GM03348 (cell line): ENCODE results near the gene LEMD2.

Experiments used
- DNase-seq: peaks from one replicate; pipeline ENCODE4 v3.0.0; 2012; ENCODE audit warnings: low spot score

LEMD2 gene

DNA sequence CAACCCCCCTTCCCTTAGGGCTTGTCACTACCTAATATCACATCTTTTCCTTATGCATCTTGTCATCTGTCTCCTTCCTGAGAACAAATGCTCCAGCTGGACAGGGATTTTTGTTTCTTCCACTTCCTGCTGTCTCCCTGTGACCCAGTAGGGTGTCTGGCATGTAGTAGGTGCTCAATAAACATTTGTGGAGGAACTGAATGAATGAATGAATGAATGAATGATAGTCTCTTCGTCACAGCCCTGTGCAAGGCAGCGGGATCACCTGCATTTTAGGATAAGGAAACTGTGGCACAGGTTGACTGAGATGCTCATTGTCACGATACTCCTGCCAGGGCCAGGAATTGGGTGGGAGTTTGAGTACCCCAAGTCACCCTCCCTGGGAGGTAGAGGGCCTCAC lies 14.2 kb downstream of the LEMD2 start:
- DNase-seq: no peak

DNA sequence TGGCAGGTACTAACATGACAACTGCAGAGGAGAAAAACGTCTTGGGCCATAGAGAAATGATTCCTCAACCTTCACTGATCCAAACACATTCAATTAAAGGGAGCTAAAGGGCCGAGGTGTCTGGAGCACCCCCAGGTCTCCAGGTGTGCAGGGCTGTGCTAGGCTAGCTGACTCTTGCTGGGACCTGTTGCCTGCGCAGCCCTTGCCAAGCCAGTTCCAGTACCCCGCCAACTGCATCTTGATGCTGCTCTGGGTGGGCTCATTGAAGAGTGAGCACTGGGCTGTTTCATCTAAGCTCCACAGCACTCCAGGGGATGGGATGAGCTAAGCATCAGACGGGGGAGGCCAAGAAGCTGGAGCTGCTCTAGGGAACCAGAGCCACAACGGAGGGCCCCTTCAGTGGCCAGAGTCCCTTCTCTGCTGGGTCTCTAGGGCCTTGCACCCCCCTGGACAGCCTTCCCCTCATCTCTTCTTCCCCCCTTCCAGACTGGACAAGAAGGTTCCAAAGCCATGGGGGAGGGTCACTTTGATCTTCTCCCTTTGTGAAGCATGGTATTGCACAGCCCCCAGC lies 15.9 kb downstream of the LEMD2 start:
- DNase-seq: no peak

DNA sequence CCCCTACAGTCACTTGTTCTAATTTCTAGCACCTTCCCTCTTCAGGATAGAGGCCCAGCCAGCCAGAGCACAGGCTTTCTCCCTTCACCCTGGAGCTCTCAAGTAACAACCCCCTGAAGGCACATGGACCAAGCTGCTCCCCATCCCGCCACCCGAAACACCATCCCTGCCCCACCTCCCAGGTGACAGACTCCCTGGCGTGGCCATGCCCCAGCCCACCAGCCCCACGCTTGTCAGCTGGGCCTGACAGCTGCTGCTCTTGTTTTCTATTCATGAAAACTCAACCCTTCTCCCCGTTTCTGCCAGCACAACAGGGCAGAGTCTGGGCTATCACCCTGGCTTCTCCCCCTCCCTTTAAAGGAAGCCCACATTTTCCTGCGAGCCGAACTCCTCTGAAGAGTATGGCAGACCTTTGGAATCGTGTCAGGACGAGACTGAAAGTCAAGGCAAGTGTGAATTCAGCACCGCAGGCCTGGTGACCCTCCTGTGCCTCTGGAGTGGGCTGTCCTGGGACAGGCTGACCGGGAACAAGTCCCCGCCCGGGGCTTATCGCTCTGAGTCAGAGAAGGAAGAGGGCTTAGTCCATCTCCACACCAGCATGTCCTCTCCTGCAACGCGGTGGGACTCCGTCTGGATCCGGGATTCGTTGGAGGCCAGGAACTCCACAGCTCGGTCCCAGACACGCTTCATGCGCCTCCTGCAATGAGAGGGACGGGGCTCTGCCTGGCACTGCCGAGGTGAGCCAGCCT lies 16.7 kb downstream of the LEMD2 start:
- DNase-seq: no peak

DNA sequence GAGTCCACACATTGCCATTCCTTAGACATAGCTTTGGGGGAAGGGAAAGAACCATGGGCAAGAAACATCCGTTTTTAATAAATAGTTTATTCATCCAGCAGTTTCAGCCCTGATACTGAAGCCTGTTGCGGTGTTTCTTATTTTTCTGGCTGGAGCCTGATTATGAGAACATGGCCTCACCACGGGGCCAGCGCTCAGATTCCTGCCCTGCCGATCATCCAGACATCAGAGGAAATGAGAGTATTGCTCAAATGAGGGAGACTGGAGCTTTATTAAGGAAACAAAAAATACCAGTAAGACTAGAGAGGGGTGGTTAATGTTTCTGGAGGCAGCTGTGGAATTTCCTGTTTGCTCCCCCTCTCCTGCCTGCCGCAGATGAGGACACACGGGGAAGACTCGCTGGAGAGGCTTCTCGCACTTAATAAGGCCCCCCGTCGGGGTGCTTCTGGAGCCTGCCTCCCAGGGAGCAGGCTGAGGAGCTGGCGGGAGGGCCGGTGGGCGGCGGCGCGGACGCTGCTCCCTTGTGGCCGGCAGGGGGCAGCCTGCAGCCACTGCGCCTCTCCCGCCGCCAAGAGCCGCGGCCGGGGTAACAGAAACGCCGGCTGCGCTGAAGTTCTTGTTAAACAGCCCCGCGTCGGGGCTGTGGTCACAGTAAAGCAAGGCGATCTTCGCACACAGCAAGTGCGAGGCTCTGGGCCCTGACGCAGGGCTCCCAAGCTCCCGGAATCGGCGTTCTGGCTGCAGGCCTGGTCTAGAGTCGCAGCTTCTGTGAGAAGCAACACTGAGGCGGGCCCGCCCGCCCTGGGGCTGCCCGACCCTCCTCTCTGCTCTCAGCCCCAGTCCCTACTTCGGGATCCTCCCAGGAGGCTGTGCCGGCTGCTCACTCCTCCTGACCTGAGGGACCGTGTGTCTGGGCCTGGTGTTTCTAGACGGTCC lies 17.5 kb downstream of the LEMD2 start:
- peak; percentile 95 for DNase-seq

DNA sequence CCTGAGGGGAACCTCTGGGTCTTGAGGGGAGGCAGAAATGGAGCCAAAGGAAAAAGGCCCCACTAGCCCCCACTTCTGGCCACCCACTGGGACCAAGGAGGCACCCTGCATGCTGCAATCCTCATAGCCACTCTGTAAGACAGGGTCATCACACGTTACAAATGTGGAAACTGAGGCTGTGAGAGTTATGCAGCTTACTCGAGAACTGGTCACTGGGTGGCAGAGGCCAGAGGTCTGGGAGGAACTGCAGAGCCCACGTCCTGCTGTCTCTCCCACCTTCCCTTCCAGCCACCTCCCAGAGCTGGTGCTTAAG lies 18.1 kb downstream of the LEMD2 start:
- no peak for DNase-seq

DNA sequence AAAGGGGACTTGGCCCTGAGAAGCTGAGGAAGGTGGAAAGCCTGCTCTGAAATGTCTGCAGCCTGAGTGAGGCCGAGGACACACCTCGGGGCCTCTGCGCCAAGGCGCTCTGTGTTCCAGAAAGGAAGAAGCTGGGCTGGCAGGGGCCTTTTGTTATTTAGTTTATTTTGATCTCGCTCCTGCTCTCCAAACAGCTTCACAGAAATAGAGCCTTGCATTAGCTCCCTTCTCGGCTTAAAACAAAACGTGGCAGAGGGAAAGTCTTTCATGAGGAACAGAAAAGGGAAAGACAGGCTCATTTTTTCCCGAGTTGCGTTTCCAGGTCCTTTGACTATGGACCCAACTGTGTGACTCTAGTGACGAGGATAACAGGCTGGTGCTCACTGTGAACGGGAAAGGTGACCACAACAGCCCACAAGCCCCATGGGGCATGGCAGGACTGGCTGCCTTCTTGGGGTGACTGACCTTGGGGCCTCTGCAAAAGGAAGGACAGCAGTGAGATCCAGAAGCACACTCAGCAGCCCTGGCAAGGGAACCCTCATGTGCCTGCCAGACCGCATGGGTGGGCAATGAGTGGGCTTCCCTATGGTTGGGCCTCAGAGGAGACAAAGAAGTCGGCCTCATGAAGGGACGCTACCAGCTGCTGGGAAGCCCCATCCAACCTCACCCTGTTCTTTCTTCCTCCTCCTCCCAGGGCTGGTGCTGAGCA lies 18.7 kb downstream of the LEMD2 start:
- DNase-seq: no peak

DNA sequence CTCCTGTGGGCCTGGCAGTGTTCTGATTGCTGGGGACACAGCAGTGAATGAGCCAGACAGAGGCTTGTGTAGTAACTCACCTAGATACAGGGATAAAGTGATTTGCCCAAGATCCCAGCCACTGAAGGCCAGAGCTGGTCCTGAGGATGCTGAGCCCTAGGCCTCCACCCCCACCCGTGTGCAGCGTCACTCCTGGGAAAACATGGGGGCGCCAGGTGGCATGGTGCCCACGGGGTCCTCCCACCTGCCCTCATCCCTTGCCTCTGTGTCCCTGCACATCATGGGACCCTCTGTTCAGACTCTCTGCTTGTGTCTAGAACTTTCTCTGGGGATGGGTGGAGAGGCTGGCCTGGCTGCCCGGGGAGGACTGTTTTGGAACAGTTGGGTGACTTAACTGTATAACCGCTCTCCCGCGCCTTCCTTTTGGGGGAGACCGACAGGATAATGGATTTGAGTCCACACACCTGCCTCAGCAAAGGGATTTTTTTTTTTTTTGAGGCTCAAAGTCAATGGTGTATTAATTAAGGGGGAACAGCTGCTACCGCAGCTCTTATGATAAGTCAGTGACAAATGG lies 19.6 kb downstream of the LEMD2 start:
- no peak for DNase-seq

DNA sequence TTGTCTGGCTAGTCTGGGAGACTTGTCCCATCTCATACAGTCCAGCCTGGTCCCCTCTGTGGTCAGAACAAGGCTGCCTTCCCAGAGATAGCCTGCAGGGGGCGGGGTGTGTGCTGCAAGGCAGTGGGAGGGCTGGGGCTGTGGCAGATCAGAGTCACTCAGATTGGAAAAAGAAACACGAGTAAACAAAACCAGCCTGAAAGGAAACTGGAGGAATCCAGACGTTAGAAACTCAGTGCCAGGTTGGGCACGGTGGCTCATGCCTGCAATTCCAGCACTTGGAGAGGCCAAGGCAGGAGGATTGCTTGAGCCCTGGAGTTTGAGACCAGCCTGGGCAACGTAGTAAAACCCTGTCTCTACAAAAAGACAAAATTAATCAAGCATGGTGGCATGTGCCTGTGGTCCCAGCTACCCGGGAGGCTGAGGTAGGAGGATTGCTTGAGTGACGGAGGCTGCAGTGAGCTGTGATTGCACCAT lies 20.2 kb downstream of the LEMD2 start:
- DNase-seq: peak; percentile 93

DNA sequence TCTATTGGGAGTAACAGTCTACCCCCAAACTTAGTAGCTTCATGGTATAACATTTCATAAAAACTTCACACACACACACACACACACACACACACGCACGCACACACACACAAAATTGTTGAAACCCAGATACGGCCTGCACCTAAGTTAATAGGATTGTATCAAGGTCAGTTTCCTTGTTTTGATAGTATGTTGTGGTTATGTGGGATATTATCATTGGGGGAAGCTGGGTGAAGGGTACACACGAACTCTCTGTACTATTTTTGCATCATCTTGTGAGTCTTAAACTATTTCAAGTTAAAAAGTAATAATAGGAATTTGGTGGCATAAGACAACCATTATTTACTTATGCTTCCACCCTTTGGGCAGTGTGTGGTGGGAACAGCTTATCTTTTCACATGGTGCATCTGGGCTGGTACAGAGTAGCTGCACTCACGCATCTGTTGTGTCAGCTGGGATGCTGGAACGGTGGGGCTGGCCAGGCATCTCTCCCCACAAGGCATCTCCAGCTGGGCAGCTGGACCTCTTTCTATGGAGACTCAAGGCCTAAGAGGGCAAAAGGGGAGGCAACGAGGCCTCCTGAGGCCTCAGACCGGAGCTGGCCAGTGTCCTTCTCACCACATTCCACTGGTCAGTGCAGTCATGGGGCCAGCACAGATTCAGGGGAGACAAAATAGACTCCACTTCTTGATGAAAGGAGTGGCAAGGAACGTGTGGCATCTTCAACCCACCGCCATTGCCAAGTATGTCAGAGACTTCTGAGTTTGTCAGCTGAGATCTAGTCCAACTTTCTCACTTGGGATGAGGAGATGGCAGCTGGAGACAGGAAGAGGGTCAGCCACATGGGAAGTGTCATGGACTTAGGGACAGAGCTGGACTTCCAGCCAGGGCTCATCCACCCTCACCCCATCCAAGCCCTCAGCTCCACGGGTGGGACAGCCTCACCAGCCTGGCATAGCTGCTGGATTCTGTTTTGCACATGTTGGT lies 21.7 kb downstream of the LEMD2 start:
- DNase-seq: no peak

DNA sequence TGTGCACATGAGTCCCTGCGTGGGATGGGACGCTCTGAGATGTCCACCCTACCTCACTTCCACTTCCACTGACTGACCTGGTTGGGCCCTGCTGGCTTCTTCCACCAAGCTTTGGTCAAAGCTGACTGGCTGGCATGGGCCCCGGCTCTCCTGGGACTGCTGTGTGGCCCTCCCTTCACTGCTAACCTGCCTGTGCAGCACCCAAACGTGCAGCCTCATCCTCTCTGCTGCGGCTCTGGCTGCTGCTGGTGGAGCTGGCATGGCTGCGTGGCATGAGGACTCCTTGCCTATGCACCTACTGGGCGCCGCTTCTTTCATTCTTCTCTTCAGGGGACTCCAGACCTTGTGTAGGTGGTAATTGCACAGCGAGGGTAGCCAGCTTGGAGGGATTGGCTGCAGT lies 23.6 kb downstream of the LEMD2 start:
- no peak for DNase-seq

DNA sequence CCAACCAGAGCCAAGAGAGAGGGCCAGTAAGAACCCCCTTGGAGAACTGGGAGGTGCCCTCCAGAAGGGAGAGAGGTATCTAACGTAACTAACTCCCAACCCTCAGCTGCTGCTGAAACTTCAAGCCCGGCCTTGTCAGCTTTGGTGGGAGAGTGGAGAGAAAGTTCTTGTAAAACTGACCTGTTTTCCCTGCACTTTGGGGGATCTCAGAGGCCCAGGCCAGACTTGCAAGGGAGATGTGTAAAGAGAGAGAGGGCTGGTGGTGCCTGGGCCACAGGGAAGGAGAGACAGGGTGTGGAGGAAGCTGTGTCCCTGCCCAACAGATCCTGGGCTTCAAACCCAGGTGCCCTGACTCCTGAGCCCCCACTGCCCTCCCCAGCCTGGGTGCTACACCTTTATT lies 24.9 kb downstream of the LEMD2 start:
- DNase-seq: no peak

DNA sequence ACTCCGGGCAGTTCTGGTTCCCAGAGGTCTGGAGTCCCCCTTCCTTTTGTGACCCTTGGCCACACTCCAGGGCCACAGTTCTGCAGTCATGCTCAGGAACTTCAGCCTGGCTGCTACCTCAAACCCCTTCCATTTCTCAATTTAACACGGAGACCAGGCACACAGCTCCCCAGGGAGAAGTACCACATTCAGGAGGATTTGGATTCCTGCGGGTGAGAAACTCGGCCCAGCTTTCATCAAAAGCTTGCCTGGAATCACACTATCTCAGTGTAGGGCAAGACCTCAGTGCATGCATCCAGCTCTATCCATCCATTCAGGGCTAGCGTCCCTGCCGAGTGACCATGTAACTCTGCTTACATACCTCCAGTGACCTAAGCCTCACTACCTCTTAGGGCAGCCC lies 25.4 kb downstream of the LEMD2 start:
- no peak for DNase-seq

DNA sequence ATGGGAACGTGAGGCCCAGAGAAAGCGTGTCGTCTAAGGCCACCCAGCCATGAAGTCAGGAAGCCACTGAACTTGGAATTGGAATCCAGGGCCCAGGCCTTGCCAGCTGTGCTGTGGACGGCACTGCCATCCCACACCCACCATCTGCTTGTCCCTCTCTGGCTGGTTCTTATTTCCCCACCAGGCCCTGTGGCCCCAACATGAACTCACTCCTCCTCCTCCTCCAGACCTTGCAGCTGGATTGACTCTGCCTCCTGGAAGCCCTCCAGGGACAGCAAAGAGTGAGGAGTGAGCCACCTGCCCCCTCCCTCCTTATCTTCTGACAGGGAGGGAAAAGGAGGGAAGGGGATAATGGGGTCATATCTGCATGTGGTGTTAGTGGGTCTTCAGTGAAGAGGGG lies 26.2 kb downstream of the LEMD2 start:
- DNase-seq: no peak

DNA sequence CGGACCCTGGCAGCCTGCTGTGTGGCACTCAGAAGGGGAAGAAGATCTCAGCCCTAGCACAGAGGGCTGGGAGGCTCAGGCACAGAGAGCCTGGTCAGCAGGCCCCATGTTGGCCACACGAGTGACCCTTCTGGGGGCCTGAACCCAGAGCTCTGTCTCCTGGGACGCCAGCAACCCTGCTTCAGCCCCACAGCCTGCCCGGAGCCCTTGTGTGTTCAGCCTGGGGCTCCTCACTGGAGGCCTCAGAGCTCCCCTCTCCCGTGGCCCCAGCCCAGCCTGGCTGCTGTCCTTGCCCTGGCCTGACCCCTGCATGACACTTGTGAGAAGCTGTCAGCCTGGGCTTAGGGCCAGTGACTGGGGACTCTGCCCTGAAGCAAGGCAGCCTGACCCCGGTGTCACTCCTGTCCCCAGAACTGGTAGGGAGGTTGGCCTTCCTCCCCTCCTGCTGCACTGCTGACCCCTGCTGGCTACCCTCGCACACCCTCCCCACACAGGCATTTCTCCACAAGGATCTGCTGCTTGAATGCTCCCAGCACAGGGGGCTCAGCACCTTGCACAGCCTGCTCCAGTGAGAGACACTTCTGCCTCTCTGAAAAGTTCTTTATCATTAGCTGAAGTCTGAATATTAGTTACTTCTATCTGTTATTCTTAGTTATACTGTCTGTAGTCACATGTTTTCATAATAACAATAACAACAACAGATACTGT lies 26.9 kb downstream of the LEMD2 start:
- DNase-seq: peak; percentile 75

DNA sequence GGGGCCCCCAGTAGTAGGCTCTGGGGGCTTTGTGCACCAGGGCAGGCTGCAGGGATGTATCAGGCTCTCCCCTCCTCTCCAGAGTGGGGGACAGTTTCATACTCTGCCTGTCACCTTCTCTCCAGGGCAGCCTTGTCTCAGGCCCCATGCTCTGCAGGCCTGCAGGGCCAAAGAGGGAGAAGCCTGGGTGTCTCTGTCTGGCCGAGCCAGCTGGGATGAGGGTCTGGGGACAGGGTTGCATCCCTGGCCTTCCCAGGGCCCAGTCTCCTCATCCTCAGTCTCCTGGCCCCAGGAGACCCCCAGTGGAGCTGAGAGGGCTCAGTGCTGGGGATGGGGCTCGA lies 27.4 kb downstream of the LEMD2 start:
- no peak for DNase-seq

DNA sequence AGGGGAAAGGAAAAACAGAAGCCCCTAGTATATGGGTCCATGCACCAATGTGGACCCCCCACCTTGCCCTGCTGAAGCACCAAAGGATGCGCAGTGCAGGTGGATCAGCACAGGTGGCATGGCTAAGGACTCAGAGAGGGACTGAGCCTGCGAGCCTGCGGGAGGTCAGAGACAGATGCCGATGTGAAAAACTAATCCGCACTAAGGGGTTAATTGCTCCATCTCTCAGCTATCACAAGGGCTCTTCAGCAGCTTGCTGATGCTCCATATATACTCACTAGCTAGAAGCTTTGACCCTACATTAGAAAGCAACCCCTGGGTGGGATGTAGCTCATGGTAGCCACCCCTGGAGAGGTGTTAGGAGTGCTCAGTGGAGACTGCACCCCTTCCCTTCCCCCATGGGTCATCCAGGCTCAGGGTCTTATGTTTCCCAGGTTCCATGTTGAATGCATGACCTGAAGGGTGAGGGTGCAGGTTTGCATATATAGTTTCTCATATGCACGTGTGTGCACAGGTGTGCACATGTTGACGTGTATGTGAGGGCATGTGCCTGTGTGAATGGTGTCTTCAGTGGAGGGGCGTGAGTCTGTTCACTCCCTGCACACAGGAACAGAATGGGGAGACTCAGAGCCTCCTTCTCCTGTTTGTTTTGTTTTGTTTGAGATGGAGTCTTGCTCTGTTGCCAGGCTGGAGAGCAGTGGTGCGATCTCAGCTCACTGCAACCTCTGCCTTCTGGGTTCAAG lies 28.9 kb downstream of the LEMD2 start:
- no peak for DNase-seq

DNA sequence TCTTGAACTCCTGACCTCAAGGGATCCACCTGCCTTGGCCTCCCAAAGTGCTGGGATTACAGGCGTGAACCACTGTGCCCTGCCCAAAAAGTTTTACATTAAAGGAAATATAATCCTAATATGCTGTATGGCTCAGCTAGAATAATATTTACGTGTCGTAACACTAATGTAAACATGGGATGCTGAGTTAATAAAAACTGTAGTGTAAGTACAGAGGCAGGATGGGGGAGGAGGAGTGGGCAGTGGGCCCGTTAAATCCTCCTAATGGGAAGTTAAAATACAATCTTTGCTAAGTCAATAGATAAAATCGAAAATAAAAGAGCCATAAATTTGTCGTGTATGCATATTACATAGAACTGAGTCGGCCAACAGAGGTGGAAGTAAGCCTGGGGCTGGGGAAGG lies 30.1 kb downstream of the LEMD2 start:
- DNase-seq: no peak

DNA sequence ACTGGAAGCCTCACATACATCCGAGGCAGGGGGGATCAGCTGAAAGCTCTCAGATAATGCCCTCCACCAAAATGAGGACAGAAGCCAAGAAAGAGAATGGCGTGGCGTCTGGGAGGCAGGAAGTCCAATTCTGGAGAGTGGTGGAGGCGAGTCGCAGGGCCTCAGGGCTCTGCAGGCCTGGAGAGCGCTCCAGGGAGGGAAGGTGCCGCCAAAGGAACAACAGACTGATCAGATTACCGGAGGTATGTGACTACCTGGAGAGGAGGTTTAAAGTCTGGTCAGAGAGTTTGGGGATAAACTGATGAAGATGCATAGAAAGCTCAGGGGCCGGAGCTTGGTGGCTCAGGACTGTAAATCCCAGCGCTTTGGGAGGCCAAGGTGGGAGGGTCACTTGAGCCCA lies 31.0 kb downstream of the LEMD2 start:
- DNase-seq: no peak

DNA sequence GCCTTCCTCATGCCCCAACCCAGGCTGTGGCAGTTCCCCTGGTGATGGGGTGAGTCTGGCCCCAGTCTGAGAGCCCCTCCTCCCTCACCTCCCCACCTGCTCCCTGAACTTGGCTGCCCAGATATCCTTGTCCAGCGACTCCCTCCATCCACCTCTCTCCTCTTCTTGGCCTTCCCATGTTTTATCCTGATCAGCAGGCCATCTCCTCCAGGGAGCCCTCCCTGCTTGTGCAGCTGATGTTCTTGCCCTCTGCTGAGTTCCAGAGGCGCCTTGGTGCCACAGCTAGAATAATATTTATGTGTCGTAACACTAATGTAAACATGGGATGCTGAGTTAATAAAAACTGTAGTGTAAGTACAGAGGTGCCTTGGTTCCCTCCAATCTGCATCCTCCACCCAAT lies 31.8 kb downstream of the LEMD2 start:
- DNase-seq: no peak
